IMR-90 (cell line): ENCODE data around the gene KCNQ1.

ENCODE experiments used
- CTCF ChIP-seq: conservative IDR thresholded peaks from 2 replicates; pipeline ENCODE4 v1.5.1; 2012; ENCODE audit warnings: mild to moderate bottlenecking, low read depth, low read length, improper control_type of control experiment
- MAFK ChIP-seq: IDR thresholded peaks from 2 replicates; pipeline ENCODE4 v1.6.1; 2012; ENCODE audit warnings: low read depth, low read length, improper control_type of control experiment
- MXI1 ChIP-seq: IDR thresholded peaks from 2 replicates; pipeline ENCODE4 v1.6.1; 2012; ENCODE audit warnings: low read depth, mild to moderate bottlenecking, low read length, moderate library complexity, borderline replicate concordance
- POLR2A ChIP-seq: IDR thresholded peaks from 2 replicates; pipeline ENCODE4 v1.6.1; 2012; ENCODE audit warnings: mild to moderate bottlenecking, low read depth, low read length
- RCOR1 ChIP-seq: IDR thresholded peaks from 2 replicates; pipeline ENCODE4 v1.6.1; 2012; ENCODE audit warnings: mild to moderate bottlenecking, low read length, improper control_type of control experiment; ENCODE audit not compliant: insufficient replicate concordance
- RFX5 ChIP-seq: IDR thresholded peaks from 2 replicates; pipeline ENCODE4 v1.8.0; 2012; ENCODE audit warnings: low read depth, mild to moderate bottlenecking, low read length, moderate library complexity
- USF2 ChIP-seq: fragments of 150-350 bp; IDR thresholded peaks from 2 replicates; pipeline ENCODE4 v1.6.1; 2017; ENCODE audit warnings: mild to moderate bottlenecking, antibody characterized with exemption, low read length, low read depth

DNA sequence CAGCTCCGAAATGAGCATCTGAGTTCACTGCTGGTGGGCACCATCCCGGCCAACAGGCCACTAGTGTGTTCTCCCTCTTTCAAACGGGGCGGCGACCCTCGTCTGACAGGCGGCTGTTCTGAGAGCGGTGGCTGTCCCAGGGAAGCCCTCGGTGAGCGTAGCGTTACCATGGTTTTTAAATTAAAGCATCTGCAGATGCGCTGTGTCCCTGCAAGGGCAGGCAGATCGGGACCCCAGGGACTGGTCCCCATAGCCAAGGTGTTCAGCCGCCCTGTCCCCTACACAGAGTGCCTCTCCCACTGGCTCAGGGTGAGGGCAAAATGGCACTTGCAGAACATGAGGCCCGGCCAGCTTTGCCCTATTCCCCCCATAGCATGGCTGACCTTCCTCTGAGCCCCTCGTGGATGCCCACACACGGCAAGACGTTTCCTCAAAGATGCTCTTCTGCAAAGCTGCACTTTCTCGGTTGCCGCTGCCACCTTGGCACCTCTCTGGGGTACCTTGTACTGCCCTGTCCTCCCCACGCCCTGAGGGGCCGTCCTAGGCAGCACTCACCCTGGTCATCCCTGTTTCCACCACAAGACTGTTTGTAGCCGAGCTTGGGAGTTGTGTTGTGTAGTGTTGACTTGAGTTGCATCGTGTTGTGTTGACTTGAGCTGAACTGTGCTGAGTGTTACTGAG, 306.9 kb downstream of the KCNQ1 start:
- TF ChIP-seq MXI1 = no peak
- no peak for TF ChIP-seq RCOR1
- TF ChIP-seq USF2 = no peak
- TF ChIP-seq POLR2A = no peak
- TF ChIP-seq CTCF = no peak
- TF ChIP-seq MAFK = no peak
- no peak for TF ChIP-seq RFX5
